B cell (primary cell): ENCODE measurements around the gene BABAM2. TPM values are rescaled to one million over a fixed set of nuclear protein-coding genes. Genes with fewer than 3 reads are reported as not detected.

Experiments
- ATAC-seq: fragments of 200-7000 bp; cut with Tn5 transposase; one replicate; pipeline ENCODE4 v1.10.0; 2021; ENCODE audit warnings: low read depth, mild to moderate bottlenecking, moderate number of reproducible peaks, moderate library complexity
- CTCF ChIA-PET: fragments of 350-600 bp; sonication (Branson Sonifier 250); formaldehyde crosslinking; loops from one replicate; lab custom pipeline; 2021; ENCODE audit warnings: antibody characterized with exemption, inconsistent platforms; lab: Charles Lee
- POLR2A ChIA-PET: fragments of 350-600 bp; sonication (Branson Sonifier 250); formaldehyde crosslinking; loops from one replicate; lab custom pipeline; 2021; ENCODE audit warnings: antibody characterized with exemption; lab: Charles Lee
- DNase-seq: peaks from one replicate; pipeline ENCODE4 v3.0.0; 2013
- H2AFZ ChIP-seq: 2 replicates; pipeline ENCODE4 v1.6.1; 2012; ENCODE audit warnings: mild to moderate bottlenecking, low read depth, low read length; ENCODE audit not compliant: insufficient read depth, poor library complexity, severe bottlenecking
- H3K27ac ChIP-seq, 2 donors: 1 replicate in 1 of 2; 2 replicates in 1 of 2; pipeline ENCODE4 v1.5.1; 2012 to 2013; ENCODE audit warnings: low read length in 2 of 2, mild to moderate bottlenecking in 2 of 2, moderate library complexity in 1 of 2
- H3K27me3 ChIP-seq, 4 experiments: fragments of 200-600 bp in 1 of 4; sonication (generic) in 1 of 4; replicated peaks in 1 of 4; 1 replicate in 2 of 4; 2 replicates in 2 of 4; pipeline versions ENCODE4 v1.6.1 to v1.7.0; 2013 to 2016; ENCODE audit warnings: low read length in 3 of 4, mild to moderate bottlenecking in 2 of 4, mixed read lengths in 1 of 4, moderate library complexity in 1 of 4; ENCODE audit not compliant: insufficient read depth in 4 of 4, control insufficient read depth in 3 of 4; ENCODE audit errors: control extremely low read depth in 1 of 4
- H3K36me3 ChIP-seq, 2 experiments: replicated peaks in 1 of 2; 1 replicate in 1 of 2; 2 replicates in 1 of 2; pipeline versions ENCODE4 v1.6.1 to v1.7.1; 2013; ENCODE audit warnings: low read length in 1 of 2; ENCODE audit not compliant: insufficient read depth in 2 of 2, control insufficient read depth in 1 of 2; ENCODE audit errors: control extremely low read depth in 1 of 2, extremely low read depth in 1 of 2
- H3K4me1 ChIP-seq, 2 donors: fragments of 200-600 bp in 1 of 2; sonication (generic) in 1 of 2; 1 replicate in 1 of 2; 2 replicates in 1 of 2; pipeline versions ENCODE4 v1.5.1 to v1.6.1; 2013 to 2017; ENCODE audit warnings: low read length in 2 of 2; ENCODE audit not compliant: control insufficient read depth in 2 of 2, insufficient read depth in 2 of 2
- H3K4me2 ChIP-seq: replicated peaks from 2 replicates; pipeline ENCODE3; 2012; ENCODE audit warnings: mild to moderate bottlenecking, low read depth, low read length; ENCODE audit not compliant: poor library complexity, severe bottlenecking
- H3K4me3 ChIP-seq, 5 experiments: fragments of 200-600 bp in 1 of 5; sonication (generic) in 1 of 5; 1 replicate in 3 of 5; 2 replicates in 2 of 5; pipeline versions ENCODE4 v1.5.1 to v1.7.0; 2011 to 2016; ENCODE audit warnings: low read length in 4 of 5, mild to moderate bottlenecking in 4 of 5, low read depth in 2 of 5, control low read depth in 1 of 5, moderate library complexity in 1 of 5; ENCODE audit not compliant: insufficient read depth in 1 of 5; ENCODE audit errors: control extremely low read depth in 1 of 5, extremely low read depth in 1 of 5
- H3K79me2 ChIP-seq: fragments of 200-600 bp; sonication (generic); one replicate; pipeline ENCODE4 v1.6.0; 2016; ENCODE audit warnings: low read length; ENCODE audit not compliant: control insufficient read depth, insufficient read depth
- H3K9ac ChIP-seq: fragments of 200-600 bp; sonication (generic); 2 replicates; pipeline ENCODE4 v1.6.1; 2017; ENCODE audit warnings: mild to moderate bottlenecking, low read length, moderate library complexity
- H3K9me3 ChIP-seq, 3 donors: one replicate each; pipeline versions ENCODE4 v1.6.1 to v1.7.1; 2013; ENCODE audit warnings: low read length in 2 of 3; ENCODE audit not compliant: control insufficient read depth in 2 of 3, insufficient read depth in 1 of 3; ENCODE audit errors: control extremely low read depth in 1 of 3
- H4K20me1 ChIP-seq: 2 replicates; pipeline ENCODE4 v1.6.0; 2012; ENCODE audit warnings: mild to moderate bottlenecking, low read length; ENCODE audit not compliant: insufficient read depth, control insufficient read depth, poor library complexity, severe bottlenecking
- H3K27ac Mint-ChIP-seq: one replicate; pipeline ENCODE4 v1.8.0; 2021; ENCODE audit warnings: mixed read lengths
- H3K27me3 Mint-ChIP-seq: one replicate; pipeline ENCODE4 v1.8.0; 2021; ENCODE audit warnings: mixed read lengths
- H3K4me1 Mint-ChIP-seq: one replicate; pipeline ENCODE4 v1.8.0; 2021; ENCODE audit warnings: mixed read lengths
- H3K4me3 Mint-ChIP-seq: one replicate; pipeline ENCODE4 v1.8.0; 2021; ENCODE audit warnings: mixed read lengths
- H3K9me3 Mint-ChIP-seq: one replicate; pipeline ENCODE4 v1.8.0; 2022; ENCODE audit warnings: mixed read lengths; ENCODE audit not compliant: insufficient read depth
- EZH2 ChIP-seq: IDR thresholded peaks from 2 replicates; pipeline ENCODE4 v1.6.1; 2012; ENCODE audit warnings: borderline replicate concordance, low read depth, mild to moderate bottlenecking, moderate library complexity, low read length; ENCODE audit not compliant: insufficient read depth, poor library complexity, severe bottlenecking
- WGBS: methylation state at CpG from one replicate; pipeline ENCODE4 v1.1.5; 2013; ENCODE audit warnings: missing lambda C conversion rate; ENCODE audit not compliant: insufficient coverage; 5-methylcytosine and 5-hydroxymethylcytosine counted together
- intact Hi-C: fragments of 100-400 bp; cut with micrococcal nuclease; formaldehyde crosslinking; loops from one replicate; pipeline ENCODE4 v1.10.0; 2022
- polyA plus RNA-seq: library from polyadenylated mRNA; depleted of rRNA; stranded (reverse); fragments of >200 nt; gene quantifications from 2 replicates; pipeline ENCODE4 v1.2.3, GENCODE V29; 2012
- total RNA-seq, 2 donors: library from RNA; stranded (reverse); fragments of 120-200 nt in 1 of 2; gene quantifications; 1 replicate in 1 of 2; 2 replicates in 1 of 2; pipeline versions ENCODE4 v1.2.3 to v1.2.4, GENCODE V29; 2013 to 2022
- TF ChIP-seq, protein P1 (sequence below): fragments of 200-600 bp; IDR thresholded peaks from one replicate; pipeline ENCODE4 v1.8.0; 2022; ENCODE audit warnings: antibody characterized with exemption, mild to moderate bottlenecking

BABAM2 gene
- total and polyA plus RNA-seq, 2 donors (not counting 1 experiment from before 2014, with no cell fraction given), result 22.3 to 69.6 TPM

DNA sequence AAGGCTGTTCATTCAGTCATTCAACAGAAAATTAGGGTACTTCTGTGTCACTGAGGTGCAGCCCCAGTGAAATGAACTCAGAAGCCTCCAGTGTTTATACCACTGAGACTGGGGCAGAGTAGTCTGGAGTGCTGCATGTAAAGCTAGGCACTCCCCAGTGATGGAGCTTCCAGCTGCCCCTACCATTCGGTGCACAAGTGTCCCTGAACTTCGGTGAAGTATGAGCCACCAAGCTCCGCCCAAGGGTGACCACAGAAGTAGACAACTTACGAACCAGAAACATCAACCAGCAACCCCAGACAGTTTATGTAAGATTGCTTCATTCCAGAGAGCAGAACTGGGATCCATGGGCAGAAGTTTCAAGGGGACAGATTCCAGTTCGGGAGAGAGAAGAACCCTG, 431.5 kb downstream of the BABAM2 start:
- Histone ChIP-seq H3K9me3 (peaks cover 0 to 3% (median 0%) of the 10 kb centered on the region in 3 donors), H3K4me1 (no peaks in the 10 kb centered on the region), H3K27me3 (no peaks in the 10 kb centered on the region), H3K9ac (no peak overlapping the region), H2AFZ (no peak overlapping the region), H3K36me3 (no peaks in the 10 kb centered on the region), H3K79me2 (no peaks in the 10 kb centered on the region), H3K27ac (no peak overlapping the region), H3K4me3 (no peak overlapping the region), H3K4me2 (no peak overlapping the region), H4K20me1 (no peaks in the 10 kb centered on the region)
- Mint-ChIP-seq H3K4me3 (no peak overlapping the region), H3K4me1 (no peaks in the 10 kb centered on the region), H3K27me3 (no peaks in the 10 kb centered on the region), H3K9me3 (no peaks in the 10 kb centered on the region), H3K27ac (no peak overlapping the region)
- DNase-seq (no peak), ATAC-seq (no peak)
- TF ChIP-seq EZH2, result no peak
- TF ChIP-seq, protein P1, sequence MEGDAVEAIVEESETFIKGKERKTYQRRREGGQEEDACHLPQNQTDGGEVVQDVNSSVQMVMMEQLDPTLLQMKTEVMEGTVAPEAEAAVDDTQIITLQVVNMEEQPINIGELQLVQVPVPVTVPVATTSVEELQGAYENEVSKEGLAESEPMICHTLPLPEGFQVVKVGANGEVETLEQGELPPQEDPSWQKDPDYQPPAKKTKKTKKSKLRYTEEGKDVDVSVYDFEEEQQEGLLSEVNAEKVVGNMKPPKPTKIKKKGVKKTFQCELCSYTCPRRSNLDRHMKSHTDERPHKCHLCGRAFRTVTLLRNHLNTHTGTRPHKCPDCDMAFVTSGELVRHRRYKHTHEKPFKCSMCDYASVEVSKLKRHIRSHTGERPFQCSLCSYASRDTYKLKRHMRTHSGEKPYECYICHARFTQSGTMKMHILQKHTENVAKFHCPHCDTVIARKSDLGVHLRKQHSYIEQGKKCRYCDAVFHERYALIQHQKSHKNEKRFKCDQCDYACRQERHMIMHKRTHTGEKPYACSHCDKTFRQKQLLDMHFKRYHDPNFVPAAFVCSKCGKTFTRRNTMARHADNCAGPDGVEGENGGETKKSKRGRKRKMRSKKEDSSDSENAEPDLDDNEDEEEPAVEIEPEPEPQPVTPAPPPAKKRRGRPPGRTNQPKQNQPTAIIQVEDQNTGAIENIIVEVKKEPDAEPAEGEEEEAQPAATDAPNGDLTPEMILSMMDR, result no peak
- WGBS, result 93% methylated on average over 3 of the region's 5 CpGs
- ChIA-PET CTCF (no interaction called here), POLR2A (interaction anchor here (0.9 kb wide), 1 partner anchor 430 kb away, joined by 3 read pairs; no protein-coding TSS in a partner anchor)
- intact Hi-C loops, result no loop called here

- ChIA-PET CTCF (no interaction called here), POLR2A (interaction anchor here (0.9 kb wide), 1 partner anchor 431 kb away, joined by 3 read pairs; no protein-coding TSS in a partner anchor)
- Histone ChIP-seq H3K4me3 (no peak overlapping the region), H3K9me3 (peaks cover 0 to 3% (median 0%) of the 10 kb centered on the region in 3 donors), H2AFZ (no peak overlapping the region), H3K27me3 (no peaks in the 10 kb centered on the region), H3K4me1 (no peaks in the 10 kb centered on the region), H3K27ac (no peak overlapping the region), H3K4me2 (no peak overlapping the region), H3K36me3 (peaks cover 0 to 2% of the 10 kb centered on the region in 2 experiments), H3K9ac (no peak overlapping the region), H3K79me2 (no peaks in the 10 kb centered on the region), H4K20me1 (no peaks in the 10 kb centered on the region)
- ATAC-seq, result no peak
- Mint-ChIP-seq H3K9me3 (no peaks in the 10 kb centered on the region), H3K27ac (no peak overlapping the region), H3K4me1 (no peaks in the 10 kb centered on the region), H3K27me3 (no peaks in the 10 kb centered on the region), H3K4me3 (no peak overlapping the region)
- no peak for DNase-seq
- TF ChIP-seq, protein P1, result no peak
- TF ChIP-seq EZH2, result no peak
- WGBS, result 97% methylated on average over 8 of the region's 8 CpGs
- intact Hi-C loops, result no loop called here
Observed at GRCh38 chr2:28322456-28322855, 431.9 kb downstream of the BABAM2 start.
